Mesendoderm (in vitro differentiated cells): ENCODE results near the gene ANAPC1. TPM values are rescaled to one million over a fixed set of nuclear protein-coding genes. Genes with fewer than 3 reads are reported as not detected.
"Not testable (repeated sequence)": the region's sequence is repeated elsewhere in the genome, so short reads cannot be mapped to it uniquely, and the experiment has no call there.

Experiments
- DNase-seq: peaks from one replicate; pipeline ENCODE4 v3.0.0; 2013
- H2AK5ac ChIP-seq: 2 replicates; pipeline ENCODE4 v1.6.1; 2013; ENCODE audit warnings: low read length, inconsistent platforms
- H2BK120ac ChIP-seq: 2 replicates; pipeline ENCODE4 v1.6.1; 2013; ENCODE audit warnings: low read depth, mild to moderate bottlenecking, low read length, moderate library complexity, mixed read lengths
- H2BK15ac ChIP-seq: replicated peaks from 2 replicates; pipeline ENCODE4 v1.6.1; 2013; ENCODE audit warnings: low read depth, mild to moderate bottlenecking, moderate library complexity
- H2BK5ac ChIP-seq: 2 replicates; pipeline ENCODE4 v1.6.1; 2013; ENCODE audit warnings: low read length, inconsistent platforms
- H3K18ac ChIP-seq: 2 replicates; pipeline ENCODE4 v1.6.1; 2013; ENCODE audit warnings: mild to moderate bottlenecking, low read length, mixed read lengths
- H3K23ac ChIP-seq: one replicate; pipeline ENCODE4 v1.6.1; 2013; ENCODE audit warnings: low read length
- H3K27ac ChIP-seq: 2 replicates; pipeline ENCODE4 v1.5.1; 2013; ENCODE audit warnings: low read depth, mild to moderate bottlenecking, inconsistent platforms, low read length, moderate library complexity
- H3K27me3 ChIP-seq: 2 replicates; pipeline ENCODE4 v1.6.1; 2013; ENCODE audit warnings: low read length, control low read depth, mild to moderate bottlenecking, inconsistent platforms; ENCODE audit not compliant: insufficient read depth, poor library complexity
- H3K36me3 ChIP-seq: 2 replicates; pipeline ENCODE4 v1.6.1; 2013; ENCODE audit warnings: low read length, inconsistent platforms; ENCODE audit not compliant: control insufficient read depth, insufficient read depth
- H3K4ac ChIP-seq: one replicate; pipeline ENCODE4 v1.6.1; 2013; ENCODE audit warnings: low read depth, mild to moderate bottlenecking, low read length, moderate library complexity
- H3K4me1 ChIP-seq: 2 replicates; pipeline ENCODE4 v1.6.1; 2013; ENCODE audit warnings: low read depth, low read length, inconsistent platforms; ENCODE audit not compliant: control insufficient read depth
- H3K4me2 ChIP-seq: 2 replicates; pipeline ENCODE4 v1.6.1; 2013; ENCODE audit warnings: low read length
- H3K4me3 ChIP-seq: 2 replicates; pipeline ENCODE4 v1.5.1; 2013; ENCODE audit warnings: mild to moderate bottlenecking, low read length
- H3K56ac ChIP-seq: one replicate; pipeline ENCODE4 v1.6.1; 2013; ENCODE audit warnings: low read length
- H3K79me1 ChIP-seq: 2 replicates; pipeline ENCODE4 v1.6.1; 2013; ENCODE audit warnings: low read length, inconsistent platforms
- H3K79me2 ChIP-seq: 2 replicates; pipeline ENCODE4 v1.6.1; 2013; ENCODE audit warnings: mild to moderate bottlenecking, low read length; ENCODE audit not compliant: control insufficient read depth, insufficient read depth
- H3K9ac ChIP-seq: 2 replicates; pipeline ENCODE4 v1.6.1; 2013; ENCODE audit warnings: low read length, inconsistent platforms
- H4K5ac ChIP-seq: one replicate; pipeline ENCODE4 v1.6.1; 2013; ENCODE audit warnings: low read length
- H4K8ac ChIP-seq: one replicate; pipeline ENCODE4 v1.6.1; 2013; ENCODE audit warnings: low read depth, mild to moderate bottlenecking, control low read depth, low read length, moderate library complexity
- WGBS: extraction: QIAGEN DNeasy Blood & Tissue Kit; methylation state at CpG from one replicate; pipeline ENCODE4 v1.1.7; 2013; ENCODE audit warnings: low lambda C conversion rate, missing lambda C conversion rate; ENCODE audit not compliant: insufficient coverage; ENCODE audit errors: extremely low coverage; 5-methylcytosine and 5-hydroxymethylcytosine counted together
- small RNA-seq: library from polyadenylated mRNA; stranded (forward); fragments of <200 nt; extraction: miRNeasy Mini kit (QIAGEN cat#:217004); gene quantifications from one replicate; pipeline ENCODE3, GENCODE V24; 2013; ENCODE audit not compliant: insufficient read depth

The ANAPC1 gene

DNA sequence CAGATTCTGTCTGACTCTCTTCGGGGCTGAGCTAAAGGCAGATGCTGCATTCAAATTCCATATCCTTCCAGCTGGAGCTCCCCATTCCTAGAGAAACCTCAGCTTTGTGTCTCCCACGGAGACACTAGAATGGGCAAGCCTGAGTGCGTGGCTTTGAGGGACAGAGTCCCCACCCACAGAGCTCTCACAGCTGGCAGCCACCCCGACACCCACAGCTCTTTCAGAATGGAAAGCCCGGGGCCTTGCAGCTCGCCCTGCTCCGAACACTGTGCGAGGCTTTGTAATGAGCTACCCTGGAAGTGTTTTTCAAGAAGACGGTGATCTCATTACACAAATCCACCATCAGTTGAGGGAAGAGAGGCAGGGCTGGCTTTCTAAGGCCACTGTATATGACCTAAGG is 164.4 kb downstream of the ANAPC1 start:
- not testable (repeated sequence) for H3K4me3 ChIP-seq, H4K8ac ChIP-seq, H3K4me2 ChIP-seq, H2BK120ac ChIP-seq, H3K56ac ChIP-seq, H3K18ac ChIP-seq, H3K36me3 ChIP-seq, H3K79me1 ChIP-seq, DNase-seq, H3K23ac ChIP-seq, H3K79me2 ChIP-seq, H4K5ac ChIP-seq, H2BK5ac ChIP-seq, H3K4me1 ChIP-seq, H2BK15ac ChIP-seq, H3K4ac ChIP-seq, H3K27ac ChIP-seq, H3K27me3 ChIP-seq, H3K9ac ChIP-seq, H2AK5ac ChIP-seq
- WGBS = no CpG with 5 or more reads among the region's 9 CpGs

Small RNAs within 50 kb of the gene (small RNA-seq; reads per million reads assigned to genes)
- gene MIR4771-2 = not detected
- gene RN7SL297P = not detected
